ENCODE data around the gene DCLRE1B. TPM values are rescaled to one million over a fixed set of nuclear protein-coding genes. Genes with fewer than 3 reads are reported as not detected.

DCLRE1B gene
- total and polyA plus RNA-seq, 9 of the 15 experiments (the other 6 are each of a cell fraction or from before 2014, with no cell fraction given) = 10.6 to 28.8 (median 17.2) TPM

DNA sequence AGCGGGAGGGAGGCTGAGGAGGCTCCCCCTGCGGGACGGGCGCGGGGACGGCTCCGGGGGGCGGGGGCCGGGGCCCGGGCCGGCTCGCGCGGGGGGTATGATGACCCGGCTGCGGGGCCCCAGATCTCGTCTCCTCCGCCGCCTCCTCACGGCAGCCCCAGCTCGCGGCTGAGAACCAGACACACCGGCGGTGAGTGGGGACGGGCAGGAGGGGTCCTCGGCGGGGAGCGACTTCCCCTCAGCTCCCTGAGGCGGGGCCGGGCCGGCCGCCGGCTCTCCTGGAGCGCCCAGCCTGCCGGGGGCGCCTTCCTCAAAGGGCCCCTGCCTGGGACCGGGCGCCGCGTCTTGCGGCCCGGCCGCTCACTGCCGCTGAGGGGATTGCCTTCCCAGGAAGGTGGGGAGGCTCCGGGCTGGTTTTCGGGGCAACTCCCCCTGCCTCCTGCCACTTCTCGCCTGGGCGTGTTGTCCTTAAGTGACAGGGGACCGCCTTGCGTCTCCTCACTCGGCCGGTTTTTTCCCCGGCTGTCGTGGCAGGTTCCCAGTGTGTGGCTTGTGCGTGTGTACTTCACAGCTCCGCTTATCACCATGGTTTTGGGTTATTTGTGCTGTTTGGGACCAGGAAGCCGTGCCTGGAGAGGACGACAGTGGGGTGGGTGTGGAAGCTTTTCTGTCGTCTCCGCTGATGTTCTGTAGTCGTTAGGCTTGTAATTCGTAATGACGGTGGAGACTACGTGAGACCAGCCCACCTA lies 24.8 kb downstream of the DCLRE1B start (continued):
- TF ChIP-seq ZMIZ1 (IDR thresholded peaks at IDR 0.05; ENCODE audit: low read depth in 2 of 2, low read length in 2 of 2) (0 out of 4 replicates have a peak, but pooled peaks of 1 of the 2 experiments have one; percentile 10), DDX20 (tag; IDR thresholded peaks at IDR 0.05; ENCODE audit: low read depth) (no peak), ZFX (CRISPR knock-in tag; IDR thresholded peaks at IDR 0.05) (peak; percentile 89; the same call in 1 of the 2 replicates), GABPB1 (CRISPR knock-in tag; IDR thresholded peaks at IDR 0.05) (no peak), ZBTB7A (IDR thresholded peaks at IDR 0.05; ENCODE audit: borderline replicate concordance, control insufficient read depth, low read depth, low read length) (peak; percentile 70; the same call in 1 of the 2 replicates), CHD7 (IDR thresholded peaks at IDR 0.05; ENCODE audit: low read depth, low read length) (no peak), FOXA3 (CRISPR knock-in tag; conservative IDR thresholded peaks at IDR 0.05 in 1 of 2, IDR thresholded peaks at IDR 0.05 in 1 of 2) (0 out of 4 replicates have a peak, but pooled peaks of 1 of the 2 experiments have one; percentile 17), SIRT6 (IDR thresholded peaks at IDR 0.05; ENCODE audit: low read depth, low read length) (no peak), SPI1 (IDR thresholded peaks at IDR 0.05; ENCODE audit: borderline replicate concordance, low read depth, low read length) (no peak), ZNF785 (CRISPR knock-in tag; IDR thresholded peaks at IDR 0.05) (no peak), ARID1B (IDR thresholded peaks at IDR 0.05) (0 out of 2 replicates have a peak, but pooled peaks have one; percentile 19), CC2D1A (IDR thresholded peaks at IDR 0.05) (no peak)

Measured in K562 (cell line).